Measurements from ENCODE around the gene RUNX1. TPM values are rescaled to one million over a fixed set of nuclear protein-coding genes. Genes with fewer than 3 reads are reported as not detected.

RUNX1 gene
- total and polyA plus RNA-seq, 10 of the 15 experiments (the other 5 are each of a cell fraction or from before 2014, with no cell fraction given): 0.90 to 15.2 (median 4.1) TPM

- H3K9ac ChIP-seq (ENCODE audit: control insufficient read depth, insufficient read depth, low read length): no peak overlapping the region
- BruUV-seq (replicated peaks): no TSS peak
- peak overlapping the region; percentile 35; the same call in 1 of the 2 replicates for H3K27ac ChIP-seq (ENCODE audit: control insufficient read depth, insufficient read depth)
- no peak for TF ChIP-seq PAX5 (IDR thresholded peaks at IDR 0.05; ENCODE audit: borderline replicate concordance, low read depth, low read length)
- TF ChIP-seq CTCF (IDR thresholded peaks at IDR 0.05 in 2 of 3, conservative IDR thresholded peaks at IDR 0.05 in 1 of 3; ENCODE audit: control insufficient read depth in 2 of 3, extremely low read depth in 1 of 3, insufficient read depth in 1 of 3, low read depth in 3 of 3, low read length in 3 of 3): no peak
- no peak for TF ChIP-seq BMI1 (IDR thresholded peaks at IDR 0.05; ENCODE audit: borderline replicate concordance)
- no peak for TF ChIP-seq SMAD1 (IDR thresholded peaks at IDR 0.05; ENCODE audit: low read depth, partially characterized antibody)
- no peak for TF ChIP-seq RB1 (IDR thresholded peaks at IDR 0.05; ENCODE audit: borderline replicate concordance)
- TF ChIP-seq POLR2AphosphoS2 (IDR thresholded peaks at IDR 0.05; ENCODE audit: low read depth, low read length): no peak
- TF ChIP-seq GATAD2B (conservative IDR thresholded peaks at IDR 0.05; ENCODE audit: low read depth): no peak
- TF ChIP-seq IRF5 (IDR thresholded peaks at IDR 0.05; ENCODE audit: borderline replicate concordance): no peak
- no peak for TF ChIP-seq NR2F1 (conservative IDR thresholded peaks at IDR 0.05)
- TF ChIP-seq ETV6 (conservative IDR thresholded peaks at IDR 0.05 in 1 of 2, IDR thresholded peaks at IDR 0.05 in 1 of 2; ENCODE audit: borderline replicate concordance in 1 of 2, low read depth in 1 of 2): no peak
- TF ChIP-seq CREM (IDR thresholded peaks at IDR 0.05; ENCODE audit: low read depth): no peak
- TF ChIP-seq TCF3 (IDR thresholded peaks at IDR 0.05; ENCODE audit: borderline replicate concordance, insufficient read depth, low read depth, low read length): no peak
- RAD21 ChIA-PET (ENCODE audit: unreplicated experiment): no interaction called here
- H3K79me2 ChIP-seq (ENCODE audit: control insufficient read depth, insufficient read depth, low read length): no peaks in the 10 kb centered on the region
- intact Hi-C loops (cut with micrococcal nuclease; ENCODE audit: unreplicated experiment): no loop called here
- CTCF ChIA-PET: interaction anchor here (1.0 kb wide), 1 partner anchor 297 kb away, joined by 3 read pairs; no protein-coding TSS in a partner anchor
- SMC1A ChIA-PET (ENCODE audit: uncharacterized antibody, unreplicated experiment): interaction anchor here (0.6 to 0.7 kb wide), 2 partner anchors 21 to 1105 kb away, joined by 3 read pairs; no protein-coding TSS in a partner anchor
- no peaks in the 10 kb centered on the region for H4K20me1 ChIP-seq (ENCODE audit: control insufficient read depth, insufficient read depth)
- 83% methylated on average over 6 of the region's 6 CpGs for WGBS (ENCODE audit: insufficient coverage, insufficient replicate concordance, low lambda C conversion rate, missing lambda C conversion rate)
- peak overlapping the region; percentile 53; the same call in 1 of the 2 replicates for H3K4me2 ChIP-seq (ENCODE audit: control insufficient read depth, insufficient read depth)
- FAIRE-seq (no peak), DNase-seq (ENCODE audit: low read depth, low spot score) (no peak), ATAC-seq (no peak)
- no peak overlapping the region for H2AFZ ChIP-seq (ENCODE audit: control insufficient read depth, low read depth, low read length)
- H3K4me1 ChIP-seq (ENCODE audit: control insufficient read depth, insufficient read depth, low read length): peaks cover 70% of the 10 kb centered on the region
- in situ Hi-C loops (cut with MboI): no loop called here
- H3K4me3 ChIP-seq: no peak overlapping the region
- POLR2A ChIA-PET: no interaction called here
- H3K27me3 ChIP-seq (replicated peaks in 1 of 2; ENCODE audit: control insufficient read depth in 2 of 2, insufficient read depth in 2 of 2, low read length in 1 of 2): peaks cover 0 to under 1% of the 10 kb centered on the region in 2 experiments; a peak in 1 of 4 replicates
- H3K36me3 ChIP-seq (ENCODE audit: control insufficient read depth in 2 of 2, insufficient read depth in 2 of 2, low read length in 1 of 2): no peaks in the 10 kb centered on the region
- H3K9me3 ChIP-seq (replicated peaks; ENCODE audit: control insufficient read depth, insufficient read depth, low read length): no peaks in the 10 kb centered on the region
Observed at GRCh38 chr21:35042836-35043235, 6.3 kb downstream of the RUNX1 start.

Measured in GM12878 (cell line).